C4-2B (cell line): ENCODE data around the gene ACSF3.
A peak's percentile ranks its signal among the peaks of the same experiment; 100 is the strongest.

Source experiments
- ZFX ChIP-seq: fragments of 450-650 bp; IDR thresholded peaks from 2 replicates; pipeline ENCODE4 v1.6.1; 2017
- TF ChIP-seq, protein P1 (sequence below): fragments of 450-650 bp; conservative IDR thresholded peaks from 2 replicates; pipeline ENCODE4 v1.5.1; 2017; ENCODE audit warnings: mild to moderate bottlenecking

- TF ChIP-seq, protein P1, sequence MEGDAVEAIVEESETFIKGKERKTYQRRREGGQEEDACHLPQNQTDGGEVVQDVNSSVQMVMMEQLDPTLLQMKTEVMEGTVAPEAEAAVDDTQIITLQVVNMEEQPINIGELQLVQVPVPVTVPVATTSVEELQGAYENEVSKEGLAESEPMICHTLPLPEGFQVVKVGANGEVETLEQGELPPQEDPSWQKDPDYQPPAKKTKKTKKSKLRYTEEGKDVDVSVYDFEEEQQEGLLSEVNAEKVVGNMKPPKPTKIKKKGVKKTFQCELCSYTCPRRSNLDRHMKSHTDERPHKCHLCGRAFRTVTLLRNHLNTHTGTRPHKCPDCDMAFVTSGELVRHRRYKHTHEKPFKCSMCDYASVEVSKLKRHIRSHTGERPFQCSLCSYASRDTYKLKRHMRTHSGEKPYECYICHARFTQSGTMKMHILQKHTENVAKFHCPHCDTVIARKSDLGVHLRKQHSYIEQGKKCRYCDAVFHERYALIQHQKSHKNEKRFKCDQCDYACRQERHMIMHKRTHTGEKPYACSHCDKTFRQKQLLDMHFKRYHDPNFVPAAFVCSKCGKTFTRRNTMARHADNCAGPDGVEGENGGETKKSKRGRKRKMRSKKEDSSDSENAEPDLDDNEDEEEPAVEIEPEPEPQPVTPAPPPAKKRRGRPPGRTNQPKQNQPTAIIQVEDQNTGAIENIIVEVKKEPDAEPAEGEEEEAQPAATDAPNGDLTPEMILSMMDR: no peak
- TF ChIP-seq ZFX: peak; percentile 24; the same call in 1 of the 2 replicates
These were observed 108.1 kb downstream of the ACSF3 start for GRCh38 chr16:89201439-89202377.
